Measurements from ENCODE around the gene CNST.

GRCh38 chr1:246709835-246710234 lies 143.6 kb downstream of the CNST start:
- TF ChIP-seq CTCF (conservative IDR thresholded peaks at IDR 0.05) (no peak), ZFX (IDR thresholded peaks at IDR 0.05) (no peak)
